Coronary artery (tissue), 2 donors: Measurements from ENCODE around the gene SLC44A3.
A peak's percentile ranks its signal among the peaks of the same experiment; 100 is the strongest.

Source experiments
- DNase-seq: peaks from one replicate; pipeline ENCODE4 v3.0.0-alpha.2; 2017; ENCODE audit warnings: low spot score
- H3K27ac ChIP-seq, 2 donors: fragments of 200-600 bp; sonication (generic); one replicate each; pipeline ENCODE4 v1.5.1; 2016 to 2019
- H3K4me3 ChIP-seq: fragments of 200-600 bp; sonication (generic); 2 replicates; pipeline ENCODE4 v1.5.1; 2016; ENCODE audit warnings: mild to moderate bottlenecking, moderate library complexity
- TF ChIP-seq, protein P1 (sequence below): fragments of 200-600 bp; sonication (generic); IDR thresholded peaks from one replicate; pipeline ENCODE4 v1.5.1; 2019; ENCODE audit warnings: antibody characterized with exemption

Gene SLC44A3

GRCh38 chr1:94899756-94900155 lies 79.6 kb downstream of the SLC44A3 start:
- Histone ChIP-seq H3K27ac (peak overlapping the region; percentile 45 to 54), H3K4me3 (no peak overlapping the region)
- TF ChIP-seq, protein P1, sequence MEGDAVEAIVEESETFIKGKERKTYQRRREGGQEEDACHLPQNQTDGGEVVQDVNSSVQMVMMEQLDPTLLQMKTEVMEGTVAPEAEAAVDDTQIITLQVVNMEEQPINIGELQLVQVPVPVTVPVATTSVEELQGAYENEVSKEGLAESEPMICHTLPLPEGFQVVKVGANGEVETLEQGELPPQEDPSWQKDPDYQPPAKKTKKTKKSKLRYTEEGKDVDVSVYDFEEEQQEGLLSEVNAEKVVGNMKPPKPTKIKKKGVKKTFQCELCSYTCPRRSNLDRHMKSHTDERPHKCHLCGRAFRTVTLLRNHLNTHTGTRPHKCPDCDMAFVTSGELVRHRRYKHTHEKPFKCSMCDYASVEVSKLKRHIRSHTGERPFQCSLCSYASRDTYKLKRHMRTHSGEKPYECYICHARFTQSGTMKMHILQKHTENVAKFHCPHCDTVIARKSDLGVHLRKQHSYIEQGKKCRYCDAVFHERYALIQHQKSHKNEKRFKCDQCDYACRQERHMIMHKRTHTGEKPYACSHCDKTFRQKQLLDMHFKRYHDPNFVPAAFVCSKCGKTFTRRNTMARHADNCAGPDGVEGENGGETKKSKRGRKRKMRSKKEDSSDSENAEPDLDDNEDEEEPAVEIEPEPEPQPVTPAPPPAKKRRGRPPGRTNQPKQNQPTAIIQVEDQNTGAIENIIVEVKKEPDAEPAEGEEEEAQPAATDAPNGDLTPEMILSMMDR = no peak
- DNase-seq = no peak

- TF ChIP-seq, protein P1 = no peak
- DNase-seq = no peak
- peak overlapping the region in 1 of 2 donors; percentile 23 for H3K27ac ChIP-seq
Measured at GRCh38 chr1:94901841-94902240, 81.7 kb downstream of the SLC44A3 start.

DNA sequence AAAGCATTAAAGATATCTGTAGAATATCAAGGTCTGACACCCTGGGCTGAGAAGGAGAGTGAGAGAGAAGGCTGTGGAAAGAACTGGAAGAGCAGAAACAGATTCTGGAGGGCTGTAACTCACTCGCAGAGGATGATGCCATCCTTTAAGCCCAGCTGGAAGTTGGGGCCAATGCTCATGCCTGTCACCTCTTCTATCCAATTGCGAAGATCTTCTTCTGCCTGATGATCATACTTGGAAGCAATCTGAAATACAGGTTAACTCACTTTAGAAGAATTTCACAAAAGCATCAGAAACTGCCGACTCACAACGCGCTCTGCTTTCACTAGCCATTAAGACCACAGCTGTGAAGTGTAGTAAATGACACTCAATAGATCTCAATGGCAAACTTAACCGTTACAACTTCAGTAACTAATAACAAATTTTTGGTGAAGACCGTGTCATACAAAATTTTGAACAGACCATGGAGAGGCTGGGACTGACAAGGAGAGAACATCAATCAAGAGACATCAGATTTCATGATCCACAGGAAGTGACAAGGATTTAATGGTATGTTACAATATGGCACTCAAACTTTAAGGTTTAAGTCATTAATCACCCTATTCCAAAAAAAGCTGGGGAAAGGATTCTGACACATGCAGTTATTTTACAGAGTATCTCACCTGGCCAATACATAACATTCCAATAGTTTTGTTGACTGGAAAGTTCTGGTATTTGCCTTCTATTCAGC lies 83.3 kb downstream of the SLC44A3 start:
- Histone ChIP-seq H3K27ac (peak overlapping the region in 1 of 2 donors; percentile 51), H3K4me3 (peak overlapping the region; percentile 10)
- TF ChIP-seq, protein P1 = no peak
- DNase-seq = no peak

More at GRCh38 chr1:94901841-94902240, 81.7 kb downstream of the SLC44A3 start:
- H3K4me3 ChIP-seq = no peak overlapping the region

- no peak for DNase-seq
- TF ChIP-seq, protein P1 = no peak
- H3K4me3 ChIP-seq = no peak overlapping the region
- H3K27ac ChIP-seq = no peak overlapping the region
Measured at GRCh38 chr1:94905207-94905606, 85.0 kb downstream of the SLC44A3 start.

DNA sequence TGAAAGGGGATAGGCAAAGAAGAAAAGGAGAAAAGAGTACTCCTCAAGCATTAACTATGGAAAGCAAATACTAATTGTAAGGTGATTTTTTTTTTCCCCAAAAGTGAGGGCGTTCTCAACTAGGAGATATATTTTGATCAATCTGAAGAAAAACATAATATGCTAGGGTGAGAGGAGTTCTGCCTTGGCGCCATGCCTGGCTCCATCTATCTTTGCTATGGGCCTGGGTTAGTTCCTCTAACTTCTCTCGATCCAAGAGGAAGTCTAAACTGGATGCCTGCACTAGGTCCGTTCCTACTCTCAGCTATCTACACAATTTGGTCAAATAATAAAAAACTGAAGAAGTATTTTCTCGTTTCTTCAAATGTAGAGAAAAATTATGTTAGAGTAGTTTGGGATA lies 86.2 kb downstream of the SLC44A3 start:
- Histone ChIP-seq H3K27ac (no peak overlapping the region), H3K4me3 (no peak overlapping the region)
- DNase-seq = no peak
- TF ChIP-seq, protein P1 = no peak

DNA sequence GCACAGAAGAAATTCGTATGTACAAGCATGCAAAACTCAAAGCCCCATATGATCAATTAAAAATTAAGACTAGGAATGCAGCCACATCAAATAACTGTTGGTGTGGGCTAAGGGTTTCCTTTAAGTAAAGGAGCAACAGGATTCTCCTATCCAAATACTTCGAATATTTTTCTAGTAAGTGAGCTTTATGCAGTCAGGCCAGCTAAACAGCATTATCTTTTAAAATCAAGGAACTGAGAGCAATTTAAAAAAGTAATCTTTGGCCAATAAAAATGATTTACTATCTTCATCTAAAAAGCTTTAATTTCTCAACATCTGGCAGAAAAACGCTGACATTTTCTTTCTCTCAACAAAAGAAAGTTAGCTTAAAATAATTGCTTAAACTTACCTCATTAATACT lies 87.0 kb downstream of the SLC44A3 start:
- Histone ChIP-seq H3K4me3 (no peak overlapping the region), H3K27ac (no peak overlapping the region)
- no peak for DNase-seq
- TF ChIP-seq, protein P1 = no peak

DNA sequence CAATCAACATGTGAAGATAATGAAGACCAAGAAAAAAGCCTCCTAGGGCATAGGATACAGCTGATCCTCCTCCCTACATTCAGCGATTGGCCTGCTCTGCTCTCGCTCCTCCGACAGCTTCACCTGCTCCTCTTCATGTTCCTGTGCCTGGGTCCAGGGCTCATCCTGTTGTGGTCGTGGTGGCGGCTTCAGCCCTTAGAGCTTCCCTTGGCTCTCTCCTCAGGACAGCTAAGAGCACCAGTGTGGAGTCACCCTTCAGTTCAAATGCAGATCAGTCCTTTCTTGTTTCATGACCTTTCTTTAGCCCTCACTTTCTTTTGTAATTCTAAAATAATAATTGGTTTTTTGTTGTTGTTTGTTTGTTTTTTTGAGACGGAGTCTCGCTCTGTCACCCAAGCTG lies 88.0 kb downstream of the SLC44A3 start:
- TF ChIP-seq, protein P1 = no peak
- H3K27ac ChIP-seq = no peak overlapping the region
- DNase-seq = no peak
- no peak overlapping the region for H3K4me3 ChIP-seq
